BLaER1 treated with 17β-estradiol and CSF1 and Interleukin-3, amounts not matched to agents 10 nM and 100 nM (cell line): ENCODE measurements around the gene TMEM235.

Experiments
- H3K27ac ChIP-seq, 11 experiments: shearing (Covaris generic); formaldehyde crosslinking; 2 replicates each; pipeline ENCODE4 v1.8.1; 2022
- H3K27me3 ChIP-seq, 11 experiments: shearing (Covaris generic); formaldehyde crosslinking; 2 replicates each; pipeline ENCODE4 v1.8.1; 2022
- H3K36me3 ChIP-seq, 11 experiments: shearing (Covaris generic); formaldehyde crosslinking; 2 replicates each; pipeline ENCODE4 v1.8.1; 2022
- H3K4me1 ChIP-seq, 10 experiments: shearing (Covaris generic); formaldehyde crosslinking; 2 replicates each; pipeline ENCODE4 v1.8.1; 2022
- H3K4me2 ChIP-seq, 11 experiments: shearing (Covaris generic); formaldehyde crosslinking; 2 replicates each; pipeline ENCODE4 v1.8.1; 2022
- H3K4me3 ChIP-seq, 10 experiments: shearing (Covaris generic); formaldehyde crosslinking; 2 replicates each; pipeline ENCODE4 v1.8.1; 2022
- H3K9ac ChIP-seq, 11 experiments: shearing (Covaris generic); formaldehyde crosslinking; 2 replicates each; pipeline ENCODE4 v1.8.1; 2022
- H3K9me3 ChIP-seq, 11 experiments: shearing (Covaris generic); formaldehyde crosslinking; replicated peaks in 1 of 11; 2 replicates each; pipeline ENCODE4 v1.8.1; 2022
- H4K20me1 ChIP-seq, 11 experiments: shearing (Covaris generic); formaldehyde crosslinking; 2 replicates each; pipeline ENCODE4 v1.8.1; 2022
- Cebpa-rat ChIP-seq, 11 experiments: shearing (Covaris generic); IDR thresholded peaks; 2 replicates each; pipeline ENCODE4 v1.8.1; 2022

Gene TMEM235

GRCh38 chr17:78268951-78269905 is 37.8 kb downstream of the TMEM235 start:
- no peak overlapping the region for H3K4me2 ChIP-seq
- H3K4me3 ChIP-seq, result no peak overlapping the region
- TF ChIP-seq Cebpa-rat (IDR thresholded peaks at IDR 0.05), result no peak
- H3K9me3 ChIP-seq, result no peaks in the 10 kb centered on the region
- H3K27ac ChIP-seq, result no peak overlapping the region
- H3K36me3 ChIP-seq, result no peaks in the 10 kb centered on the region
- no peaks in the 10 kb centered on the region for H4K20me1 ChIP-seq
- H3K9ac ChIP-seq, result no peak overlapping the region
- H3K4me1 ChIP-seq, result peaks cover 14 to 19% (median 16%) of the 10 kb centered on the region in 10 experiments
- H3K27me3 ChIP-seq, result peaks cover 13 to 23% (median 20%) of the 10 kb centered on the region in 11 experiments; a peak in 18 of 22 replicates

GRCh38 chr17:78269955-78270381 is 38.5 kb downstream of the TMEM235 start:
- Histone ChIP-seq H3K27me3 (peaks cover 13 to 23% (median 20%) of the 10 kb centered on the region in 11 experiments; a peak in 18 of 22 replicates), H3K4me1 (peaks cover 14 to 19% (median 16%) of the 10 kb centered on the region in 10 experiments), H3K4me2 (no peak overlapping the region), H3K4me3 (no peak overlapping the region), H3K36me3 (no peaks in the 10 kb centered on the region), H4K20me1 (no peaks in the 10 kb centered on the region), H3K9me3 (no peaks in the 10 kb centered on the region), H3K9ac (no peak overlapping the region), H3K27ac (no peak overlapping the region)
- TF ChIP-seq Cebpa-rat (IDR thresholded peaks at IDR 0.05), result no peak

GRCh38 chr17:78271419-78272170 is 40.2 kb downstream of the TMEM235 start:
- Histone ChIP-seq H3K9me3 (no peaks in the 10 kb centered on the region), H3K36me3 (no peaks in the 10 kb centered on the region), H3K27ac (no peak overlapping the region), H3K27me3 (peaks cover 13 to 23% (median 20%) of the 10 kb centered on the region in 11 experiments; a peak in 18 of 22 replicates), H3K4me3 (no peak overlapping the region), H3K4me1 (peaks cover 15 to 30% (median 22%) of the 10 kb centered on the region in 10 experiments), H4K20me1 (no peaks in the 10 kb centered on the region), H3K9ac (no peak overlapping the region), H3K4me2 (peak overlapping the region in 9 of 11 experiments; percentile 36 to 66 (median 52); a peak in 11 of 22 replicates)
- TF ChIP-seq Cebpa-rat (IDR thresholded peaks at IDR 0.05), result no peak

- TF ChIP-seq Cebpa-rat (IDR thresholded peaks at IDR 0.05), result no peak
- H4K20me1 ChIP-seq, result no peaks in the 10 kb centered on the region
- no peak overlapping the region for H3K4me3 ChIP-seq
- peaks cover 13 to 23% (median 20%) of the 10 kb centered on the region in 11 experiments; a peak in 18 of 22 replicates for H3K27me3 ChIP-seq
- H3K4me1 ChIP-seq, result peaks cover 15 to 37% (median 28%) of the 10 kb centered on the region in 10 experiments
- no peak overlapping the region for H3K9ac ChIP-seq
- no peak overlapping the region for H3K27ac ChIP-seq
- H3K36me3 ChIP-seq, result no peaks in the 10 kb centered on the region
- no peaks in the 10 kb centered on the region for H3K9me3 ChIP-seq
- H3K4me2 ChIP-seq, result peak overlapping the region; percentile 1 to 66 (median 50); a peak in 21 of 22 replicates
Measured at GRCh38 chr17:78272181-78272913, 40.9 kb downstream of the TMEM235 start.

GRCh38 chr17:78272914-78273258 is 41.5 kb downstream of the TMEM235 start:
- H3K4me2 ChIP-seq, result peak overlapping the region; percentile 1 to 66 (median 50); a peak in 20 of 22 replicates

GRCh38 chr17:78273813-78274212 is 42.4 kb downstream of the TMEM235 start:
- Histone ChIP-seq H3K4me3 (no peak overlapping the region), H3K9ac (no peak overlapping the region), H3K4me2 (no peak overlapping the region), H3K9me3 (no peaks in the 10 kb centered on the region), H3K4me1 (peaks cover 25 to 52% (median 42%) of the 10 kb centered on the region in 10 experiments), H4K20me1 (no peaks in the 10 kb centered on the region), H3K36me3 (no peaks in the 10 kb centered on the region), H3K27me3 (peaks cover 13 to 23% (median 20%) of the 10 kb centered on the region in 11 experiments; a peak in 18 of 22 replicates), H3K27ac (no peak overlapping the region)
- TF ChIP-seq Cebpa-rat (IDR thresholded peaks at IDR 0.05), result no peak

More at GRCh38 chr17:78272914-78273258, 41.5 kb downstream of the TMEM235 start:
- no peak for TF ChIP-seq Cebpa-rat (IDR thresholded peaks at IDR 0.05)
- Histone ChIP-seq H3K4me3 (no peak overlapping the region), H4K20me1 (no peaks in the 10 kb centered on the region), H3K27ac (no peak overlapping the region), H3K27me3 (peaks cover 13 to 23% (median 20%) of the 10 kb centered on the region in 11 experiments; a peak in 18 of 22 replicates), H3K9me3 (no peaks in the 10 kb centered on the region), H3K9ac (no peak overlapping the region), H3K4me1 (peaks cover 20 to 43% (median 33%) of the 10 kb centered on the region in 10 experiments), H3K36me3 (no peaks in the 10 kb centered on the region)

- Histone ChIP-seq H3K4me3 (no peak overlapping the region), H3K4me2 (no peak overlapping the region), H3K36me3 (no peaks in the 10 kb centered on the region), H3K27ac (no peak overlapping the region), H3K9me3 (no peaks in the 10 kb centered on the region), H4K20me1 (no peaks in the 10 kb centered on the region), H3K27me3 (peaks cover 13 to 23% (median 20%) of the 10 kb centered on the region in 11 experiments; a peak in 18 of 22 replicates), H3K9ac (no peak overlapping the region), H3K4me1 (peaks cover 33 to 67% (median 56%) of the 10 kb centered on the region in 10 experiments)
- no peak for TF ChIP-seq Cebpa-rat (IDR thresholded peaks at IDR 0.05)
Measured at GRCh38 chr17:78275355-78275754, 43.9 kb downstream of the TMEM235 start.

GRCh38 chr17:78276098-78276887 is 44.9 kb downstream of the TMEM235 start:
- H3K4me2 ChIP-seq, result peak overlapping the region in 7 of 11 experiments; percentile 8 to 82 (median 46); a peak in 8 of 22 replicates
- no peak overlapping the region for H3K4me3 ChIP-seq
- H3K9ac ChIP-seq, result no peak overlapping the region
- peaks cover 36 to 76% (median 65%) of the 10 kb centered on the region in 10 experiments for H3K4me1 ChIP-seq
- peaks cover 13 to 21% (median 19%) of the 10 kb centered on the region in 11 experiments; a peak in 18 of 22 replicates for H3K27me3 ChIP-seq
- H3K27ac ChIP-seq, result no peak overlapping the region
- H3K9me3 ChIP-seq, result no peaks in the 10 kb centered on the region
- TF ChIP-seq Cebpa-rat (IDR thresholded peaks at IDR 0.05), result no peak
- no peaks in the 10 kb centered on the region for H4K20me1 ChIP-seq
- H3K36me3 ChIP-seq, result no peaks in the 10 kb centered on the region
